ENCODE data around the gene TIMMDC1. TPM values are rescaled to one million over a fixed set of nuclear protein-coding genes. Genes with fewer than 3 reads are reported as not detected.
"Not testable (repeated sequence)": the region's sequence is repeated elsewhere in the genome, so short reads cannot be mapped to it uniquely, and the experiment has no call there.

Gene TIMMDC1
- total and polyA plus RNA-seq, 10 of the 15 experiments (the other 5 are each of a cell fraction or from before 2014, with no cell fraction given) = 55.9 to 146 (median 72.1) TPM

DNA sequence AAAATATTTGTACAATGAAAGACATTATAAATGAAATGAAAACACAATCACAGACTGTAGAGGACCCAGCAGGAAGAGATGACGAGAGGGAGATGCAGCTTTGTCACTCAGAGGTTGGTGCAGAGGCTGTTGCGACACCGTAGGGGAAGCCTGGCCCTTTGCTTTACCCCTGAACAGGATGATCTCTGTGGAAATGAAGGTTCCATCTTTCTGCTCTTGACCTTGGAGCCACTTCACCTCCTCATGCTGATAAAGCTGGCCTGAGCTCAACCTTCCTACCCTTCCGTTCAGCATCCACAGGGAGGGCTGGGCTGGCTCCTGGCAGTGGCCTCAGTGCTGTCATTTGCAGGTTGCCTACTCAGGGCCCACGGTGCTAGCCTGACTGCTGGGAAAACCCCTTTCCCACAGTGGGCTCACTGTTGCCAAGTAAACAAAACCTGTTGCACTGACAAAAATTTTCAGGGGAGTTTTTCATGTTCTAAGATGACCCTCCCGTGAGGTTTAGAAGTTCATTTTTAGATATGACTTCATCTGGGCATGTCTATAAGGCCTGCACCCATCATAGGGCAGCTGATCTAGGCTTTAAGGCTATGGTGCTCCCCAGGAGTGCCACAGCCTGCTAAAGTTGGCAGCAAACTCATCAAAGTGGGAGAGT, 64.1 kb downstream of the TIMMDC1 start (continued):
- TF ChIP-seq POLR2AphosphoS2 (IDR thresholded peaks at IDR 0.05; ENCODE audit: low read depth, low read length) (peak; percentile 84), SMC3 (IDR thresholded peaks at IDR 0.05; ENCODE audit: borderline replicate concordance, low read length) (peak; percentile 20; the same call in 1 of the 2 replicates), ZZZ3 (IDR thresholded peaks at IDR 0.05; ENCODE audit: control insufficient read depth, insufficient read length, low read depth) (no peak), JUND (IDR thresholded peaks at IDR 0.05; ENCODE audit: low read depth, low read length) (peak; percentile 70)

- peaks cover 41% of the 10 kb centered on the region for H3K79me2 ChIP-seq (ENCODE audit: control insufficient read depth, insufficient read depth, low read length)
- FAIRE-seq; H3K27me3 ChIP-seq (replicated peaks in 1 of 2; ENCODE audit: control insufficient read depth in 2 of 2, insufficient read depth in 2 of 2, low read length in 1 of 2); DNase-seq (ENCODE audit: low read depth, low spot score); H3K36me3 ChIP-seq (ENCODE audit: control insufficient read depth in 2 of 2, insufficient read depth in 2 of 2, low read length in 1 of 2); H3K9me3 ChIP-seq (replicated peaks; ENCODE audit: control insufficient read depth, insufficient read depth, low read length); ATAC-seq; BruUV-seq (replicated peaks); in situ Hi-C loops (cut with MboI); H3K4me3 ChIP-seq; H3K9ac ChIP-seq (ENCODE audit: control insufficient read depth, insufficient read depth, low read length); H2AFZ ChIP-seq (ENCODE audit: control insufficient read depth, low read depth, low read length); H4K20me1 ChIP-seq (ENCODE audit: control insufficient read depth, insufficient read depth): not testable (repeated sequence)
- H3K27ac ChIP-seq (ENCODE audit: control insufficient read depth, insufficient read depth) = peak overlapping the region; percentile 98
- ChIA-PET SMC1A (ENCODE audit: uncharacterized antibody, unreplicated experiment) (interaction anchor here (2.0 to 8.9 kb wide), 7 partner anchors 12 to 119 kb away, joined by 7 to 151 read pairs (median 10); partner anchors contain the start of genes ADPRH and PLA1A), POLR2A (interaction anchor here (1.0 to 2.3 kb wide), 8 partner anchors 17 to 136 kb away, joined by 3 to 44 read pairs (median 6); partner anchors contain the start of genes ADPRH and COX17), RAD21 (ENCODE audit: unreplicated experiment) (interaction anchor here (0.9 to 11.9 kb wide), 8 partner anchors 15 to 113 kb away, joined by 3 to 239 read pairs (median 8); partner anchors contain the start of genes ADPRH and COX17), CTCF (interaction anchor here (1.1 to 2.7 kb wide), 4 partner anchors 13 to 37 kb away, joined by 4 to 22 read pairs (median 10); partner anchors contain the start of gene ADPRH)
- peaks cover 14% of the 10 kb centered on the region for H3K4me1 ChIP-seq (ENCODE audit: control insufficient read depth, insufficient read depth, low read length)
- peak overlapping the region; percentile 33; the same call in 1 of the 2 replicates for H3K4me2 ChIP-seq (ENCODE audit: control insufficient read depth, insufficient read depth)
- intact Hi-C loops (cut with micrococcal nuclease; ENCODE audit: unreplicated experiment) = loop anchor here (2.0 kb wide), 1 partner anchor 269 kb away; the partner anchor contains the start of gene ARHGAP31
- 100% methylated on average over 1 of the region's 2 CpGs for WGBS (ENCODE audit: insufficient coverage, insufficient replicate concordance, low lambda C conversion rate, missing lambda C conversion rate)
- 0 out of 2 replicates have a peak, but pooled peaks have one; percentile 43 for TF ChIP-seq ZNF217 (IDR thresholded peaks at IDR 0.05)
Measured at GRCh38 chr3:119563334-119563733, 65.0 kb downstream of the TIMMDC1 start.

Measured in GM12878 (cell line).